Gastroesophageal sphincter (tissue), 4 donors: ENCODE measurements around the gene SIAH2. TPM values are rescaled to one million over a fixed set of nuclear protein-coding genes. Genes with fewer than 3 reads are reported as not detected.

Experiments used
- ATAC-seq: fragments of 150-250 bp; one replicate; pipeline ENCODE4 v1.9.1; 2016; ENCODE audit warnings: mild to moderate bottlenecking, moderate library complexity
- H3K27ac ChIP-seq, 4 donors: fragments of 200-600 bp; sonication (generic) in 3 of 4; 1 replicate in 3 of 4; 2 replicates in 1 of 4; pipeline ENCODE4 v1.5.1; 2016 to 2019
- H3K27me3 ChIP-seq: fragments of 200-600 bp; sonication (generic); one replicate; pipeline ENCODE4 v1.5.1; 2019
- H3K36me3 ChIP-seq, 2 donors: fragments of 200-600 bp; sonication (generic); one replicate each; pipeline ENCODE4 v1.5.1; 2019; ENCODE audit warnings: control low read depth in 1 of 2
- H3K4me1 ChIP-seq, 3 donors: fragments of 200-600 bp; sonication (generic); 1 replicate in 2 of 3; 2 replicates in 1 of 3; pipeline ENCODE4 v1.5.1; 2016 to 2019; ENCODE audit warnings: control low read depth in 2 of 3
- H3K4me3 ChIP-seq, 2 donors: fragments of 200-600 bp; sonication (generic); one replicate each; pipeline ENCODE4 v1.5.1; 2019; ENCODE audit warnings: mild to moderate bottlenecking in 1 of 2, moderate library complexity in 1 of 2
- H3K9me3 ChIP-seq, 3 donors: fragments of 200-600 bp; sonication (generic); one replicate each; pipeline ENCODE4 v1.5.1; 2017 to 2019; ENCODE audit warnings: control low read depth in 2 of 3
- EP300 ChIP-seq: sonication (generic); formaldehyde crosslinking; IDR thresholded peaks from one replicate; pipeline ENCODE4 v1.6.1; 2017; ENCODE audit warnings: antibody characterized with exemption, mild to moderate bottlenecking
- POLR2A ChIP-seq, 2 donors: fragments of 450-650 bp; IDR thresholded peaks; one replicate each; pipeline ENCODE4 v1.6.1; 2017; ENCODE audit warnings: antibody characterized with exemption in 2 of 2, mild to moderate bottlenecking in 2 of 2, moderate library complexity in 1 of 2
- POLR2AphosphoS5 ChIP-seq: sonication (generic); formaldehyde crosslinking; IDR thresholded peaks from one replicate; pipeline ENCODE4 v1.6.1; 2017; ENCODE audit warnings: antibody characterized with exemption
- WGBS, 2 donors: methylation state at CpG; one replicate each; pipeline ENCODE4 v1.1.5; 2018; ENCODE audit warnings: low coverage in 1 of 2; 5-methylcytosine and 5-hydroxymethylcytosine counted together
- total RNA-seq, 4 donors: library from RNA; depleted of rRNA; stranded (reverse); fragments of >200 nt; gene quantifications; one replicate each; pipeline ENCODE4 v1.1.0, GENCODE V29; 2016
- TF ChIP-seq, protein P1 (sequence below), 4 experiments: fragments of 200-600 bp in 2 of 4; fragments of 450-650 bp in 2 of 4; sonication (generic) in 1 of 4; IDR thresholded peaks; one replicate each; pipeline ENCODE4 v1.5.1; 2017 to 2019; ENCODE audit warnings: antibody characterized with exemption in 4 of 4, mild to moderate bottlenecking in 2 of 4, moderate library complexity in 2 of 4

The SIAH2 gene
- total RNA-seq, 4 donors from 2014 or later = 26.0 to 36.1 (median 28.5) TPM

DNA sequence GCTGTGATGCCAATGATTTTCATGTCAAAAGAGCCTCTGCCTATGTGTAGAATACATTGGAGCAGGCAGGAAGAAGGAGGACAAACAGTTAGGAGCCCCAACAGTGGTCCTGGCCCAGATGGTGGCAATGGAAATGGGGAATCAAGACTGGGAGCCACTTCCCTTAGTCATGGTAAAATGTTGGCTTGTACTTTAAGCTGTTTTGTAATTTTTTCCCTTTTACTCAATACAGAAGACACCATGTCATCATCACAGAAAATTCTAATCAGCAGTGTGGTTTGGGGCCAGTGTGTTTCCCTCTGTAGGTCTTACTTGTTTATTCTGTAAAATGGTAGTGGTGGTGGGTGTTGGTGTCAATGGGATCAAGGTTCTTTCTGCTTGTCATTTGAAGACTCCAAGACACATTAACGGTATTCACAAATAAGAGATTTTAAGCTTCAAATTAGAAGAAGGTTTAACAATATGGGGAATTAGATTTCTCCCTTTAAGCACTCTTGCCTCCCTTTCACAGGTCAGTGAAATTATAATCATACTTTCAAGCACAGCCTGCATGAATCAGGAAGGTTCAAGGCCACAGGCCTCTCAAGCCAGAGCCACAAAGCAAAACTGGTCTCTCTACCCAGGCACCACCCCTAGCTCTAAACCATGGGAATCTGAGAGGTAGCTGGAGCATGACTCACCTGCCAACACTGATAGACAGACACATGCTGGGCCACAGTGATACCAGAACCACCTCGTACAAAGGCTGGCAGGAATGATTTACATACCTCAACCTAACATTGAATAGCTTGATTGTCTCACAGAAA, 24.9 kb downstream of the SIAH2 start:
- WGBS, 2 donors = 80 to 96% methylated on average over 2 of the region's 2 CpGs
- H3K27ac ChIP-seq = no peak overlapping the region
- TF ChIP-seq EP300 = no peak
- TF ChIP-seq POLR2A (IDR thresholded peaks at IDR 0.05) = no peak
- TF ChIP-seq POLR2AphosphoS5 = no peak
- TF ChIP-seq, protein P1, sequence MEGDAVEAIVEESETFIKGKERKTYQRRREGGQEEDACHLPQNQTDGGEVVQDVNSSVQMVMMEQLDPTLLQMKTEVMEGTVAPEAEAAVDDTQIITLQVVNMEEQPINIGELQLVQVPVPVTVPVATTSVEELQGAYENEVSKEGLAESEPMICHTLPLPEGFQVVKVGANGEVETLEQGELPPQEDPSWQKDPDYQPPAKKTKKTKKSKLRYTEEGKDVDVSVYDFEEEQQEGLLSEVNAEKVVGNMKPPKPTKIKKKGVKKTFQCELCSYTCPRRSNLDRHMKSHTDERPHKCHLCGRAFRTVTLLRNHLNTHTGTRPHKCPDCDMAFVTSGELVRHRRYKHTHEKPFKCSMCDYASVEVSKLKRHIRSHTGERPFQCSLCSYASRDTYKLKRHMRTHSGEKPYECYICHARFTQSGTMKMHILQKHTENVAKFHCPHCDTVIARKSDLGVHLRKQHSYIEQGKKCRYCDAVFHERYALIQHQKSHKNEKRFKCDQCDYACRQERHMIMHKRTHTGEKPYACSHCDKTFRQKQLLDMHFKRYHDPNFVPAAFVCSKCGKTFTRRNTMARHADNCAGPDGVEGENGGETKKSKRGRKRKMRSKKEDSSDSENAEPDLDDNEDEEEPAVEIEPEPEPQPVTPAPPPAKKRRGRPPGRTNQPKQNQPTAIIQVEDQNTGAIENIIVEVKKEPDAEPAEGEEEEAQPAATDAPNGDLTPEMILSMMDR (IDR thresholded peaks at IDR 0.05) = no peak

DNA sequence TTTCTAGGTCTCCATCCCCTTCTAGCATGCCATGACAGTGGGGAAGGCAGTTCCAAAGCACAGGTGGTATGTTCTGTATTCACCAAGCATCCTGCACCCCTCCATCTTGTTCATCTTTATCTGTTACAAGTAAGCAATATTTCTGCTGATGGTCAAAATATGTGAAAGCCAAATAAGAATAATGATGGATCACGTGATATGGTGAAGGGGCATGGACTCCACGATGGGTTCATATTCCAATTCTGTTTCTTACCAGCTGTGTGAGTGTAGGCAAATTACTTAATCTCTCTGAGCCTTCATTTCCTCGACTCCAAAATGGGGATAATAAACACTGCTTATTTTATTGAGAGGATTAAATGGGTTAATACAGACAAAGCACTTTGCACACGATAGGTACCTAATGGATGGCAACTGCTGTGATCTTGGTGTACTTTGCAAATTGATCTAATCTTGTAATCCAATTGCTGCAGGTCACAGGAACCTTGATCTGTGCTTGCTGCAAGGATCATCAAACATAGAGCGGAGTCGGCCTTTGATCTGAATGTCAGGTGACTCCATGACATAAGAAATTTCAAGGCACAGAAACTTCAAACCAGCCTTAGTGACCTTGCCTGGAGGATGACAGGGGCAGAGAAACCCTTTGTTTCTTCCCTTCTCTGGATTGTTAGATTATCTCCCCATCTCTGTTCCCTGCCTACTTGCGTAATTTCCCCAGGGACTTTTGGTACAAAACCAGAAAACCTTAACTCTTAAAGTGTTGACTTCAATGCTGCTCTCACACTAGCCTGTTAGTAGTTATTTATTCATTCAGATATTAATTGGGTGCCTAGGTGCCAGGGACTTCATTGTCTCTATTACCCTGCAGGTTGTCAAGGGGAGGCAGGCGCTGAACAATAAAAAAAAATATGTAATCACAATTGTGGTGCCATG, 25.8 kb downstream of the SIAH2 start:
- H3K9me3 ChIP-seq = no peaks in the 10 kb centered on the region
- no peak overlapping the region for H3K27ac ChIP-seq
- H3K4me1 ChIP-seq = peaks cover 0 to 6% (median 0%) of the 10 kb centered on the region in 3 donors
- no peaks in the 10 kb centered on the region for H3K27me3 ChIP-seq
- 77 to 81% methylated on average over 6 to 8 of the region's 8 CpGs for WGBS, 2 donors
- ATAC-seq = no peak
- peaks cover 0 to 23% of the 10 kb centered on the region in 2 donors for H3K36me3 ChIP-seq
- TF ChIP-seq POLR2A (IDR thresholded peaks at IDR 0.05) = no peak
- no peak for TF ChIP-seq POLR2AphosphoS5
- TF ChIP-seq, protein P1 (IDR thresholded peaks at IDR 0.05) = no peak
- no peak for TF ChIP-seq EP300
- no peak overlapping the region for H3K4me3 ChIP-seq

More for the DNA sequence above, 24.9 kb downstream of the SIAH2 start:
- Histone ChIP-seq H3K27me3 (no peaks in the 10 kb centered on the region), H3K9me3 (no peaks in the 10 kb centered on the region), H3K36me3 (peaks cover 0 to 27% of the 10 kb centered on the region in 2 donors), H3K4me3 (no peak overlapping the region), H3K4me1 (peaks cover 0 to 6% (median 2%) of the 10 kb centered on the region in 3 donors)
- ATAC-seq = peak; percentile 73

DNA sequence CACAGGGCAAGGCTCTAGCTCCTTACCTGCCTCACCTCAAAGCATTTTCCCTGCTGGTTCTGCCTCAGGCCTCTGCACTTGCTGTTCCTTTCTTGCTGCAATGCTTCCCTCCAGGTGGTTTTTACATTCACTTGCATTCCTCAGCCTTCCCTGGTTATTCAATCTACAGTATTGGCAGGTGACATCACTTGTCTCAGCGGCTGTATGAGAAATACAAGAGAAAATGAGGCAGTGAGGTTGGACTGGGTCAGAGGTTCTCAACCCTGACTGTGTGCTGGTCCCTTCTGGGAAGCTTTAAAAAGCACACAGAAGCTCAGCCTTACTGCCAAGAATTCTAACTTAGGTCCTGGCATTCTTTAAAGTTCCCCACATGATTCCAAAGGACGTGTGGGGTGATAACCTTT, 26.7 kb downstream of the SIAH2 start:
- H3K27ac ChIP-seq = no peak overlapping the region
- peaks cover 0 to 15% of the 10 kb centered on the region in 2 donors for H3K36me3 ChIP-seq
- H3K4me1 ChIP-seq = peaks cover 0 to 6% (median 0%) of the 10 kb centered on the region in 3 donors
- ATAC-seq = no peak
- TF ChIP-seq EP300 (no peak), POLR2AphosphoS5 (no peak), POLR2A (IDR thresholded peaks at IDR 0.05) (no peak)
- TF ChIP-seq, protein P1 (IDR thresholded peaks at IDR 0.05) = no peak
- H3K9me3 ChIP-seq = no peaks in the 10 kb centered on the region
- no peaks in the 10 kb centered on the region for H3K27me3 ChIP-seq
- 25 to 43% methylated on average over 1 to 2 of the region's 2 CpGs for WGBS, 2 donors
- H3K4me3 ChIP-seq = no peak overlapping the region

DNA sequence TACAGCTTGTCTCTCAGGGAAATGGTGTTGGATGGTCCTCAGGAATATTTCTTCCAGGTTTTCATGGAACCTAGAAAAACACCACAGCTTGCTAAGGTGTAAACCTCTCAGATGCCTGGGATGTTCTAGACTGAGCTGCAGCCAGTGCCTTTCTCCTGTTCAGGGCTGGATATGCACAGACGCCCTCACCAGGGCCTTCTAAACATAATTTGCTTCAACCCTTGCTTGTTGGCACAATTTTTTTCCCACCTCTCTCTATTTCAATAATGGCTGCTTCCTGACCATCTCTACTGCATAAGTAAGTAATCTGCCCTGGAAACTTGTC, 28.2 kb downstream of the SIAH2 start:
- no peak overlapping the region for H3K27ac ChIP-seq
- TF ChIP-seq EP300 (no peak), POLR2AphosphoS5 (no peak), POLR2A (IDR thresholded peaks at IDR 0.05) (no peak)
- TF ChIP-seq, protein P1 (IDR thresholded peaks at IDR 0.05) = no peak
- ATAC-seq = no peak
- H3K36me3 ChIP-seq = peaks cover 0 to under 1% of the 10 kb centered on the region in 2 donors
- no peaks in the 10 kb centered on the region for H3K27me3 ChIP-seq
- no peaks in the 10 kb centered on the region for H3K9me3 ChIP-seq
- H3K4me3 ChIP-seq = no peak overlapping the region
- peaks cover 0 to 6% (median 0%) of the 10 kb centered on the region in 3 donors for H3K4me1 ChIP-seq
- WGBS, 2 donors = 43 to 67% methylated on average over 1 of the region's 1 CpG
